T-helper 2 cell treated with Interferon-gamma antibody and Interleukin-4, amounts not matched to agents 5 μg/mL and 100 μg/mL, for 36 hours (primary cell): ENCODE data around the gene RANBP3.
A peak's percentile ranks its signal among the peaks of the same experiment; 100 is the strongest.
"Not testable (repeated sequence)": the region's sequence is repeated elsewhere in the genome, so short reads cannot be mapped to it uniquely, and the experiment has no call there.

ENCODE experiments used
- DNase-seq: peaks from one replicate; pipeline ENCODE4 v3.0.0; 2021; ENCODE audit warnings: low spot score
- H3K27ac Mint-ChIP-seq: one replicate; pipeline ENCODE4 v1.8.0; 2021; ENCODE audit warnings: mild to moderate bottlenecking, mixed read lengths
- H3K27me3 Mint-ChIP-seq: one replicate; pipeline ENCODE4 v1.8.0; 2021; ENCODE audit warnings: low read depth, mixed read lengths
- H3K36me3 Mint-ChIP-seq: one replicate; pipeline ENCODE4 v1.8.0; 2021; ENCODE audit warnings: low read depth, mixed read lengths
- H3K4me1 Mint-ChIP-seq: one replicate; pipeline ENCODE4 v1.8.0; 2021; ENCODE audit warnings: low read depth, mixed read lengths
- H3K4me3 Mint-ChIP-seq: one replicate; pipeline ENCODE4 v1.8.0; 2022; ENCODE audit warnings: mild to moderate bottlenecking, moderate library complexity, mixed read lengths
- H3K9me3 Mint-ChIP-seq: one replicate; pipeline ENCODE4 v1.8.0; 2021; ENCODE audit warnings: mixed read lengths

Gene RANBP3

GRCh38 chr19:5987077-5987818 lies 9.3 kb upstream of the RANBP3 start:
- peak; percentile 57 for DNase-seq
- peak overlapping the region; percentile 42 for H3K27ac Mint-ChIP-seq

DNA sequence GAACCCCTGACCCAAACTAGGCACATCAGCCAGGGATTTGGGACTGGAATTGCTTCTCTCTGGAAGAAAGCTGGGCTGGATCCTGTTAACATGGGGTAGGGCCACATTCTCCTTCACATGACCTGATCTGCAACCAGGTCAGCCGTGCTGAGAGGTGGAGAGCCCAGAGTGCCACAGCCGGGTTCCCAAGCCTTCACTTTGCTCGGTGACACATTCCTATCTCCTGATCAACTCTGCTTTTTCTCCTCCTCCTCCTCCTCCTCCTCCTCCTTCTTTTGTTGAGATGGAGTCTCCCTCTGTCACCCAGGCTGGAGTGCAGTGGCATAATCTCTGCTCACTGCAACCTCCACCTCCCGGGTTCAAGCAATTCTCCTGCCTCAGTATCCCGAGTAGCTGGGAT lies 7.9 kb upstream of the RANBP3 start:
- not testable (repeated sequence) for H3K36me3 Mint-ChIP-seq, H3K4me3 Mint-ChIP-seq, H3K9me3 Mint-ChIP-seq, DNase-seq, H3K27me3 Mint-ChIP-seq, H3K27ac Mint-ChIP-seq
- peaks cover 40% of the 10 kb centered on the region for H3K4me1 Mint-ChIP-seq

More at GRCh38 chr19:5987077-5987818, 9.3 kb upstream of the RANBP3 start:
- no peaks in the 10 kb centered on the region for H3K36me3 Mint-ChIP-seq
- no peaks in the 10 kb centered on the region for H3K9me3 Mint-ChIP-seq
- peak overlapping the region; percentile 77 for H3K4me3 Mint-ChIP-seq
- H3K27me3 Mint-ChIP-seq, result no peaks in the 10 kb centered on the region
- peaks cover 40% of the 10 kb centered on the region for H3K4me1 Mint-ChIP-seq

- Mint-ChIP-seq H3K4me3 (no peak overlapping the region), H3K36me3 (peaks cover 4% of the 10 kb centered on the region), H3K9me3 (no peaks in the 10 kb centered on the region), H3K4me1 (peaks cover 39% of the 10 kb centered on the region), H3K27me3 (no peaks in the 10 kb centered on the region), H3K27ac (no peak overlapping the region)
- no peak for DNase-seq
These were observed 7.3 kb upstream of the RANBP3 start for GRCh38 chr19:5985098-5985783.

GRCh38 chr19:5984600-5984999 lies 6.7 kb upstream of the RANBP3 start:
- Mint-ChIP-seq H3K27me3 (no peaks in the 10 kb centered on the region), H3K4me3 (no peak overlapping the region), H3K4me1 (peaks cover 42% of the 10 kb centered on the region), H3K27ac (no peak overlapping the region), H3K36me3 (peaks cover 5% of the 10 kb centered on the region), H3K9me3 (no peaks in the 10 kb centered on the region)
- no peak for DNase-seq

- peaks cover 11% of the 10 kb centered on the region for H3K36me3 Mint-ChIP-seq
- peaks cover 47% of the 10 kb centered on the region for H3K4me1 Mint-ChIP-seq
- H3K27ac Mint-ChIP-seq, result peak overlapping the region; percentile 69
These were observed 5.5 kb upstream of the RANBP3 start for GRCh38 chr19:5983367-5983955.

GRCh38 chr19:5978606-5979552 lies 939 bp upstream of the RANBP3 start:
- Mint-ChIP-seq H3K9me3 (no peaks in the 10 kb centered on the region), H3K27ac (peak overlapping the region; percentile 89), H3K27me3 (no peaks in the 10 kb centered on the region), H3K4me1 (peaks cover 49% of the 10 kb centered on the region), H3K36me3 (peaks cover 39% of the 10 kb centered on the region), H3K4me3 (peak overlapping the region; percentile 99)
- DNase-seq, result no peak

More at GRCh38 chr19:5983367-5983955, 5.5 kb upstream of the RANBP3 start:
- no peaks in the 10 kb centered on the region for H3K9me3 Mint-ChIP-seq
- no peaks in the 10 kb centered on the region for H3K27me3 Mint-ChIP-seq
- no peak for DNase-seq
- peak overlapping the region; percentile 31 for H3K4me3 Mint-ChIP-seq

- H3K36me3 Mint-ChIP-seq, result peaks cover 39% of the 10 kb centered on the region
- peaks cover 42% of the 10 kb centered on the region for H3K4me1 Mint-ChIP-seq
These were observed 637 bp downstream of the RANBP3 start for GRCh38 chr19:5977222-5977784.

DNA sequence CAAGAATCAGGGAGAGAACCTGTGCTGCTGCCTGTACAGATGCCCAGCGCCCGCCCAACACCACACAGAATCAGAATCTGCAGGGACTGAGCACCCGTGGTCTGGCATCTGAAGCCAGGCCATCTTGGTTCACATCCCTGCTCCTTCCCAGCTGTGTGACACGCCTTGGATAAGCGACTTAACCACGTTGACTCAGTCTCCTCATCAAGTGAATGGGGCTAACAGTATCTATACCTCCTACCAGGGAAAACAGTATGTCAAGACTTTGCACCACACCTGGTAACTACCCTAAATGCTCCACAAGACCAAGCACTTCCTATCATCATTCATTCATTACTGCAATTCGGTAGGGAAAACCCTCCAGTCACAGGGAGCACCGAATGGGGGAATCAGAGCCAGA lies 1.2 kb downstream of the RANBP3 start:
- no peaks in the 10 kb centered on the region for H3K9me3 Mint-ChIP-seq
- H3K4me3 Mint-ChIP-seq, result peak overlapping the region; percentile 99
- peaks cover 40% of the 10 kb centered on the region for H3K36me3 Mint-ChIP-seq
- DNase-seq, result no peak
- H3K27me3 Mint-ChIP-seq, result no peaks in the 10 kb centered on the region
- peak overlapping the region; percentile 96 for H3K27ac Mint-ChIP-seq
- H3K4me1 Mint-ChIP-seq, result peaks cover 46% of the 10 kb centered on the region

More at GRCh38 chr19:5977222-5977784, 637 bp downstream of the RANBP3 start:
- Mint-ChIP-seq H3K9me3 (no peaks in the 10 kb centered on the region), H3K27me3 (no peaks in the 10 kb centered on the region), H3K27ac (peak overlapping the region; percentile 96), H3K4me3 (peak overlapping the region; percentile 99)
- DNase-seq, result no peak

DNA sequence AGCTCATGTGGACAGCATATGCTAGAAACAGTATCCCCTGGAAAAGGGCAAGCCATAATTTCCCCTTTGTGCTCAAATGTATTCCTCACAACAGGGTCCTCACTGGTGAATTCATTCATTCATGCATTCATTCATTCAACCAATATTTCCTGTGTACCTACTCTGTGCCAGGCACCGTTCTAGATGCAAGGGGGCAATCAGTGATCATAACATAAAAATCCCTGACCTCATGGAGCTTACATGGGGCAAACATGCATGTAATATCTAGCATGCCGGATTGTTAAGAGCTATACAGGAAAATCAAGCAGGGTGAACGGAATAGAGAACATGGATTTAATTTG lies 2.6 kb downstream of the RANBP3 start:
- Mint-ChIP-seq H3K36me3 (peaks cover 44% of the 10 kb centered on the region), H3K4me3 (peak overlapping the region; percentile 99), H3K4me1 (peaks cover 50% of the 10 kb centered on the region), H3K27ac (no peak overlapping the region), H3K9me3 (no peaks in the 10 kb centered on the region), H3K27me3 (no peaks in the 10 kb centered on the region)
- DNase-seq, result no peak

DNA sequence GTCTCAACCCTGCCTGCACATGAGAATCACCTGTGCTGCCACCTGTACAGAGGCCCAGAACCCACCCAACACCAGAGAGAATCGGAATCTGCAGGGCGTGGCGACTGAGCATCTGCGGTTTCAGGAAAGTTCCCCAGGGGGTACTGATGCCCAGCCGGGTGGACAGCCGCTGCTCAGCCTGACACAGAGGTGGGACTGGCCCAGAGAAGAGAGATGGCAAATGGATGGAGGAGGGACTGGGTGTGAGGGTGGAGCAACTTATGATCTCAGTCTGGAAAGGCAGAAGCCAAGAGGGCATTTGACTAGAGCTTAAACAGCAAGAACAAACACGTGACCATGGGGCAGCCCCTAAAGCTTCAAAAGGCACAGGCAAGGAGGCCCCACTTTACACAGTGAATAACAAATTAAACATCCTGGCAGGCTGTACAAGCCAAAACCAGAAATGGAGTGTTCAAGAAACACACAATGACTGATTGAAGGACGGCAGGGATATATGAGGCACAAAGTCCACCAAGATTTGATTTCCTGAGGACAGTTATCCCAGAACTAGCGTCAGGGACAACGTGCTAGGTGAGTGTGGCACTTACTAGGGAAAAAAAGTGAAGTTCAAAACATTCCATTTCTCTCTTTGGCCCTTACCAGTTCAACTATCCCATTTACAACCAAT lies 3.1 kb downstream of the RANBP3 start:
- Mint-ChIP-seq H3K4me1 (peaks cover 46% of the 10 kb centered on the region), H3K9me3 (no peaks in the 10 kb centered on the region), H3K27me3 (no peaks in the 10 kb centered on the region), H3K36me3 (peaks cover 42% of the 10 kb centered on the region), H3K4me3 (peak overlapping the region; percentile 54), H3K27ac (peak overlapping the region; percentile 51)
- no peak for DNase-seq

- Mint-ChIP-seq H3K4me1 (peaks cover 42% of the 10 kb centered on the region), H3K36me3 (peaks cover 39% of the 10 kb centered on the region), H3K27me3 (no peaks in the 10 kb centered on the region), H3K4me3 (peak overlapping the region; percentile 34), H3K27ac (peak overlapping the region; percentile 51), H3K9me3 (no peaks in the 10 kb centered on the region)
- DNase-seq, result no peak
These were observed 3.9 kb downstream of the RANBP3 start for GRCh38 chr19:5973867-5974635.

- no peaks in the 10 kb centered on the region for H3K9me3 Mint-ChIP-seq
- no peak overlapping the region for H3K27ac Mint-ChIP-seq
- H3K4me1 Mint-ChIP-seq, result peaks cover 42% of the 10 kb centered on the region
- H3K27me3 Mint-ChIP-seq, result no peaks in the 10 kb centered on the region
- DNase-seq, result no peak
- H3K36me3 Mint-ChIP-seq, result peaks cover 36% of the 10 kb centered on the region
- H3K4me3 Mint-ChIP-seq, result no peak overlapping the region
These were observed 4.6 kb downstream of the RANBP3 start for GRCh38 chr19:5973376-5973775.
